ENCODE results near the gene RER1.

The RER1 gene

GRCh38 chr1:2392686-2393085, 1.0 kb downstream of the RER1 start:
- peaks cover 61% of the 10 kb centered on the region for H3K36me3 Mint-ChIP-seq
- ATAC-seq (no peak), DNase-seq (ENCODE audit: low spot score in 2 of 2) (no peak)
- H3K9me3 Mint-ChIP-seq, result no peaks in the 10 kb centered on the region
- peak overlapping the region; percentile 80 for H3K4me3 Mint-ChIP-seq
- H3K27ac Mint-ChIP-seq, result peak overlapping the region; percentile 96
- H3K4me1 Mint-ChIP-seq, result peaks cover 38% of the 10 kb centered on the region

- peaks cover 38% of the 10 kb centered on the region for H3K4me1 Mint-ChIP-seq
- H3K9me3 Mint-ChIP-seq, result no peaks in the 10 kb centered on the region
- no peak for DNase-seq (ENCODE audit: low spot score in 2 of 2)
- H3K36me3 Mint-ChIP-seq, result peaks cover 69% of the 10 kb centered on the region
- H3K27ac Mint-ChIP-seq, result peak overlapping the region; percentile 96
- ATAC-seq, result no peak
- peak overlapping the region; percentile 80 for H3K4me3 Mint-ChIP-seq
These were observed 1.8 kb downstream of the RER1 start for GRCh38 chr1:2393471-2393877.

- no peak for ATAC-seq
- Mint-ChIP-seq H3K4me1 (peaks cover 39% of the 10 kb centered on the region), H3K9me3 (no peaks in the 10 kb centered on the region), H3K27ac (peak overlapping the region; percentile 96), H3K4me3 (no peak overlapping the region), H3K36me3 (peaks cover 76% of the 10 kb centered on the region)
- DNase-seq (ENCODE audit: low spot score in 2 of 2), result no peak
These were observed 2.6 kb downstream of the RER1 start for GRCh38 chr1:2394220-2394619.

GRCh38 chr1:2394761-2395160, 3.1 kb downstream of the RER1 start:
- peak overlapping the region; percentile 96 for H3K27ac Mint-ChIP-seq
- no peak overlapping the region for H3K4me3 Mint-ChIP-seq

GRCh38 chr1:2395245-2395644, 3.6 kb downstream of the RER1 start:
- no peak for ATAC-seq
- no peak overlapping the region for H3K4me3 Mint-ChIP-seq

More at GRCh38 chr1:2394761-2395160, 3.1 kb downstream of the RER1 start:
- no peak for ATAC-seq
- H3K9me3 Mint-ChIP-seq, result no peaks in the 10 kb centered on the region
- no peak for DNase-seq (ENCODE audit: low spot score in 2 of 2)
- peaks cover 43% of the 10 kb centered on the region for H3K4me1 Mint-ChIP-seq
- peaks cover 82% of the 10 kb centered on the region for H3K36me3 Mint-ChIP-seq

GRCh38 chr1:2396059-2396458, 4.4 kb downstream of the RER1 start:
- DNase-seq (ENCODE audit: low spot score in 2 of 2) (no peak), ATAC-seq (no peak)
- no peak overlapping the region for H3K27ac Mint-ChIP-seq
- no peak overlapping the region for H3K4me3 Mint-ChIP-seq
- H3K9me3 Mint-ChIP-seq, result no peaks in the 10 kb centered on the region
- peaks cover 89% of the 10 kb centered on the region for H3K36me3 Mint-ChIP-seq
- peaks cover 46% of the 10 kb centered on the region for H3K4me1 Mint-ChIP-seq

More at GRCh38 chr1:2395245-2395644, 3.6 kb downstream of the RER1 start:
- H3K27ac Mint-ChIP-seq, result peak overlapping the region; percentile 96
- DNase-seq (ENCODE audit: low spot score in 2 of 2), result no peak
- H3K4me1 Mint-ChIP-seq, result peaks cover 41% of the 10 kb centered on the region
- peaks cover 82% of the 10 kb centered on the region for H3K36me3 Mint-ChIP-seq
- no peaks in the 10 kb centered on the region for H3K9me3 Mint-ChIP-seq

GRCh38 chr1:2396476-2396875, 4.8 kb downstream of the RER1 start:
- no peak overlapping the region for H3K4me3 Mint-ChIP-seq
- no peak for DNase-seq (ENCODE audit: low spot score in 2 of 2)
- H3K4me1 Mint-ChIP-seq, result peaks cover 46% of the 10 kb centered on the region
- H3K36me3 Mint-ChIP-seq, result peaks cover 93% of the 10 kb centered on the region
- peak overlapping the region; percentile 40 for H3K27ac Mint-ChIP-seq
- no peak for ATAC-seq
- no peaks in the 10 kb centered on the region for H3K9me3 Mint-ChIP-seq

GRCh38 chr1:2397007-2397679, 5.5 kb downstream of the RER1 start:
- Mint-ChIP-seq H3K9me3 (no peaks in the 10 kb centered on the region), H3K4me3 (no peak overlapping the region), H3K36me3 (peaks cover 100% of the 10 kb centered on the region), H3K4me1 (peaks cover 46% of the 10 kb centered on the region), H3K27ac (peak overlapping the region; percentile 40)
- DNase-seq (ENCODE audit: low spot score in 2 of 2) (no peak), ATAC-seq (no peak)

GRCh38 chr1:2398871-2399270, 7.2 kb downstream of the RER1 start:
- ATAC-seq (no peak), DNase-seq (ENCODE audit: low spot score in 2 of 2) (no peak)
- no peak overlapping the region for H3K27ac Mint-ChIP-seq
- no peak overlapping the region for H3K4me3 Mint-ChIP-seq
- H3K4me1 Mint-ChIP-seq, result peaks cover 29% of the 10 kb centered on the region
- no peaks in the 10 kb centered on the region for H3K9me3 Mint-ChIP-seq
- peaks cover 100% of the 10 kb centered on the region for H3K36me3 Mint-ChIP-seq

GRCh38 chr1:2399890-2400575, 8.4 kb downstream of the RER1 start:
- no peak overlapping the region for H3K4me3 Mint-ChIP-seq
- peaks cover 17% of the 10 kb centered on the region for H3K4me1 Mint-ChIP-seq
- no peak for ATAC-seq
- H3K36me3 Mint-ChIP-seq, result peaks cover 100% of the 10 kb centered on the region
- no peak for DNase-seq (ENCODE audit: low spot score in 2 of 2)
- H3K9me3 Mint-ChIP-seq, result no peaks in the 10 kb centered on the region
- peak overlapping the region; percentile 51 for H3K27ac Mint-ChIP-seq

GRCh38 chr1:2400576-2400909, 8.9 kb downstream of the RER1 start:
- peaks cover 15% of the 10 kb centered on the region for H3K4me1 Mint-ChIP-seq
- H3K36me3 Mint-ChIP-seq, result peaks cover 100% of the 10 kb centered on the region
- DNase-seq (ENCODE audit: low spot score in 2 of 2), result no peak
- H3K9me3 Mint-ChIP-seq, result no peaks in the 10 kb centered on the region
- H3K27ac Mint-ChIP-seq, result peak overlapping the region; percentile 51
- peak; percentile 66 for ATAC-seq
- H3K4me3 Mint-ChIP-seq, result no peak overlapping the region

GRCh38 chr1:2400950-2401649, 9.5 kb downstream of the RER1 start:
- Mint-ChIP-seq H3K27ac (peak overlapping the region; percentile 79), H3K9me3 (no peaks in the 10 kb centered on the region), H3K4me3 (no peak overlapping the region), H3K4me1 (peaks cover 15% of the 10 kb centered on the region), H3K36me3 (peaks cover 98% of the 10 kb centered on the region)
- DNase-seq (ENCODE audit: low spot score in 2 of 2) (no peak), ATAC-seq (peak; percentile 41)

- Mint-ChIP-seq H3K4me1 (peaks cover 15% of the 10 kb centered on the region), H3K27ac (peak overlapping the region; percentile 79), H3K4me3 (no peak overlapping the region), H3K36me3 (peaks cover 88% of the 10 kb centered on the region), H3K9me3 (no peaks in the 10 kb centered on the region)
- ATAC-seq (no peak), DNase-seq (ENCODE audit: low spot score in 2 of 2) (no peak)
These were observed 10.8 kb downstream of the RER1 start for GRCh38 chr1:2402420-2402819.

GRCh38 chr1:2403273-2403672, 11.6 kb downstream of the RER1 start:
- no peaks in the 10 kb centered on the region for H3K9me3 Mint-ChIP-seq
- ATAC-seq (no peak), DNase-seq (ENCODE audit: low spot score in 2 of 2) (no peak)
- peaks cover 82% of the 10 kb centered on the region for H3K36me3 Mint-ChIP-seq
- no peak overlapping the region for H3K4me3 Mint-ChIP-seq
- H3K27ac Mint-ChIP-seq, result no peak overlapping the region
- H3K4me1 Mint-ChIP-seq, result peaks cover 15% of the 10 kb centered on the region

GRCh38 chr1:2404142-2404889, 12.7 kb downstream of the RER1 start:
- DNase-seq (ENCODE audit: low spot score in 2 of 2) (no peak), ATAC-seq (no peak)
- H3K4me3 Mint-ChIP-seq, result no peak overlapping the region
- H3K9me3 Mint-ChIP-seq, result no peaks in the 10 kb centered on the region
- no peak overlapping the region for H3K27ac Mint-ChIP-seq
- H3K36me3 Mint-ChIP-seq, result peaks cover 76% of the 10 kb centered on the region
- peaks cover 12% of the 10 kb centered on the region for H3K4me1 Mint-ChIP-seq
